NCI-H1105 (cell line): Measurements from ENCODE around the gene RNF26.

Experiments used
- DNase-seq: peaks from one replicate; lab custom pipeline; 2025; lab: John Stamatoyannopoulos, UW

RNF26 gene

DNA sequence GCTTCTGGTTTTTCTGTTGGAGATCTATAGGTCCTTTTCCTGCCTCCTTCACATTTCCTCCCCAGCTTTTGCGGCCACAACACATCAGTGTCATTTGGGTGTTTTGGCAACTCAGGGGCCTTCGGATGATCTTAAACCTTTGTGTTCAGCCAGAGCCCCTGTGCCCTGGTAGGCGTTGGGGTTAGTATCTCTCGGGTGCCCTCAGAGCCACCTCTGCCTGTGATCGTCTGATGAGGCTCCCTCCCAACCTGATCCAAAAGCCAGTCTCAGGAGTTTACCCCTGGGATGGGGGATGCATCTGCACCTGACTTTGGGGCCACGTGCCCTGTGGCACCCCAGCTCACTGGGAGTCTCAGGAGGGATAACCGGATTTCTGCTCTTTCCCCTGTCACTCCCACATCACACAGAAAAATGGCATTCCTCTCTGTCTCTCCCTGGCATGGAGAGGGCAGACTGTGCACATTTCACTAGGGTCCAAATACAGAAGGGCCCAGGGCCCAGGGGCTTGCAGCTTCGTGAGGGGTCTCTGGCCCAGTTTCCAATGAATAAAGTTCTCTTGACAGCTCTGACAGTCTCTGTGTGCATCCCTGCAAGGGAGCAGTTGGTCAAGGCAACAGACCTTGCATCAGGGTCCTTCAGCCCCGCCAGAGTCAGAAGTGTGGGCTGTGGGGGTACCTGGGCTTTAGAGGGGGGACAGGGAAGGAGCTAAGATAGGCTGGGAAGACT is 2.6 kb downstream of the RNF26 start:
- no peak for DNase-seq

- DNase-seq, result no peak
Observed at GRCh38 chr11:119337581-119338317, 3.4 kb downstream of the RNF26 start.

GRCh38 chr11:119338318-119338890 is 4.1 kb downstream of the RNF26 start:
- peak; percentile 86 for DNase-seq

DNA sequence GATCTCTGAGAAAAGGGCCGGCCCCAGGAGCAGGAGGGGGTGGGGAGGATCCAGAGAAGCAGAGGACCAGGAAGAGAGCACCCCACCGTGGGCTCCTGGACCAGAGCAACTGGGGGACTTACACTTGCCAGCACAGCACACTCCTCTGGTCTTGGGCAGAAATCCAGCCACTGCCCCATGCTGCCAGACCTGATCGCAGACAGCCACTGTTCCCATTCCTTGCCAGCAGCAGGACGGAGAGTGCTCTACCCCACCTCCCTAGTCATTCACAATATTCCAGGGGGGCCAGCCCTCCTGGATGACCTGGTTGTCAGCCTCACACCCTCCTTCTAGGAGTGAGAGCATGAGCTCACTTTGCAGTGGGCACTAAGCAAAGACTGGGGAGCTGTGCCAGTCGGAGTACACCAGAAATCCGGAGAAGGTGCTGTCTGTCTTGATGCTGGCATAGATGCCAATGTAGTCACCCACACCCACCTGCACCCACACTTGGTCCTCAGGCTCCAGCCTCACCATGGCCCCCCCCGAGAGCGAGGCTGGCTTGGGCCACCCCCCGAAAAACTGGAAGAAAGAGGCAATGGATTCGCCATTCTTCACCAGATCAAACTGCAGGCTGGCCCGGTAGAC is 4.8 kb downstream of the RNF26 start:
- no peak for DNase-seq

- peak; percentile 24 for DNase-seq
Observed at GRCh38 chr11:119339589-119340334, 5.4 kb downstream of the RNF26 start.

DNA sequence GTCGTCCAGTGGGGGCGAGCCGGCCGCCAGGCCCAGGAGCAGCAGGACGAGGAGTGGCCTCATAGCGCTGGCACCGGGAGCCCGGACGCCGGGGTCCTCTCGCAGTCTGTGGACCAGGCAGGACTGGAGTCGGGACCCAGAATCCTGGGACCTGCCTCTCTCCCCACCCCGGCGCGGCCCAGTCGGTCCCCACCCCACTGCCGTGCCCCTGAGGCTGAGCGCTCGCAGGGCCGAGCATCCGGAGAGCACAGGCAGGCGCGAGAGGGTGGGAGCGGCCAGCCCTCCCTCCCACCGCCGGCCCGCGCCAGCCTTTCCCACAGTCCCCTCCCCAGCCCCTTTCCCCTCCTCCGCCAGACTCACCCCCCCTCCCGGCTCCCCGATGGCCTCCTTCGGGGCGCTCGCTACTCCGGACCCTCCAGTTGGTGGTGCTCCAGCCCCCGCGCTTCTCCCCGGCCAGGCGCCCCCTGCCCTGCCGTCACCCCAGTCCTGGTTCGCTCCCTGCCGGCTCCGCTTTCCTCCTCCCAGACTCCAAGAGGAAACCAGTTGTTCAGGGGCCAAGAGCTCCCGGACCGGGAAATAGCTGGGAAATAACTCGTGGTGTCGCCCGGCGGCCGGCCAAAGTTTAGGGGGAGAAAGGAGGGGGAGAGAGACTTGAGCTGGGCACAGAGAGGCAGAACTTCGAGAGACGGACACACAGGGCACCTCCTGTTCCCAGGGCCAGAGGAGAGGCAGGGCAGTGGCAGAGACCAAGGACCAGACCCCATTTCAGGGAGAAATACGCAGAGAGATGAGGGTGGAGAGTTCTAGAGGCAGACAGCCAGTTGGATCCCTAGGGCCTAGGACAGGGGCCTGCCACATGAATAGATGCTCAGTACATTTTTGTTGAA is 6.3 kb downstream of the RNF26 start, which contains the start of gene C1QTNF5:
Gene C1QTNF5, minus strand, starts transcription at position 549 of the 887 bp plus-strand sequence. Its CDS starts 486 bp downstream, at position 63.
- DNase-seq, result no peak

- DNase-seq, result no peak
Observed at GRCh38 chr11:119341222-119342022, 7.1 kb downstream of the RNF26 start.

GRCh38 chr11:119342023-119342300 is 7.6 kb downstream of the RNF26 start:
- no peak for DNase-seq

- DNase-seq, result no peak
Observed at GRCh38 chr11:119342362-119343130, 8.2 kb downstream of the RNF26 start.

- DNase-seq, result no peak
Observed at GRCh38 chr11:119343726-119344125, 9.4 kb downstream of the RNF26 start.

DNA sequence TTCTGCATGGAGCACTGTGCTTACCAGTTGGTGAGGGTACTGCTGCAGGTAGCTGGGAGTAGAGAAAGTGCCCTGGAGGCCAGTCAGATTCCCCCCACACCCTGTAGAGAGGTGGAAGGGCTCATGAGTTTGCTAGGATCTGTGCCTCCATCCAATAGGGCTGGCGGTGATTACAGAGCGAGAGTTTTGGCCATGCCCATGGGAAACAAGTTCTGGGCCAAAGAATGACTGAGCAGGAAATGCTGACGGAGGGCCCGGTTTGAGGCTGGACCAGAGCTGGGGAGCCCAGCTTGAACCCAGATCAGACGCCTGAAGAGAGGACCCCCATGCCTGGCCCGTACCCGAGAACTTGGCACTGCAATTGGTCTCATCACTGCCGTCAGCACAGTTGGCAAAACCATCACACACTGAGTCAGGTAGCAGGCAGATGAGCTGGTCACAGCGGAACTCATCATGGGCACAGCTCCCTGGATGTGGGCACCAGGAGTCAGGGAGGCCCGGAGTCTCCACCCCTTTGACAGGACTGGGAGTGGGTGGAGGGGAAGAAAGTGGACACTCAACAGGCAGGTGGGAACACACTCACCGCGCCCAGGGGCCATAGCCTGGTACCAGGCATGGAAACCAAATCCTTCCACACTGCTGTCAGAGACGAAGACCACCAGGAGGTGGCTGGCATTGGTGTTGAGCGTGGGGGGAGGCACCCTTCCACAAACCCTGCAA is 10.1 kb downstream of the RNF26 start:
- DNase-seq, result no peak

DNA sequence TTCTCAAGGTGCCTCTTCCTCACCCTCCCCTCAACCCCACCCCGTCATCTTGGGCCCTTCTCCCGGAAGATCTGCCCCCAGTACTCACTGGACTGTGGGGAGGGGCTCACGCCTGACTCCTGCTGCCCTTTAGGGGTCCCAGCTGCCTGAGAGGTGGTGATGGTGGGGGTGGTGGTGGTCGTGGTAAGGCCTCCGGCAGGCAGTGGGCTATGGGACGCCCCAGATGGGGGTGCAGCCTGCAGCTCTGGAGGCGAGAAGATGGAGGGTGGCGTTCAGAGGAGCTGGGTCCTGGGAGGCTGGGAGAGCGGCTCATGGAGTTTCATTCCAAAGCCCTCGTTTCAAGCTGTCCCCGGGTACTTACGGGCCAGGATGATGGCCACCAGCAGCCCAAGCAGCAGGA is 11.4 kb downstream of the RNF26 start:
- no peak for DNase-seq

DNA sequence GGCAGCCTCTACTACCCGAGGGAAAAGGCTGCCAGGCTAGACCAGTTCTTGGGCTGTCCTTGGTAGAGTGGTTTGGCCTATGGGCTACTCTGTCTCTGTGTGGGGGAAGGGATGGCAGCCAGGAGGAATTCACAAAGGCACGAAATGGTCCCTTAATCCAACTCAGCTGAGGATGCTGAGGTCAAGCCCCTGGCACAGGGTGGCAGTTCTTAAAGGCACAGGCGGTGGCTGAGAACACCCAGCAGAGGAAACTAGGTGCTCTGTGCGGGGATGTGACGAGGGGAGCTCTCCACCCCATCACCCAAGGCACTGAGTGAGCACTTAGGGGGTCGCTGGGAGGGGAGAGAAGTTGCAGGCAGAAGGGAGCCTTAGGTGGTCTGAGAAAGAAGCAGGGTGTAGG is 12.3 kb downstream of the RNF26 start, which contains the start of gene MFRP:
Gene MFRP, minus strand, starts transcription at position 101 of the 400 bp plus-strand sequence. CDS start 192 bp downstream, outside the sequence.
- DNase-seq, result no peak

- DNase-seq, result no peak
Observed at GRCh38 chr11:119347242-119347641, 12.9 kb downstream of the RNF26 start.

- no peak for DNase-seq
Observed at GRCh38 chr11:119347940-119348605, 13.7 kb downstream of the RNF26 start.

DNA sequence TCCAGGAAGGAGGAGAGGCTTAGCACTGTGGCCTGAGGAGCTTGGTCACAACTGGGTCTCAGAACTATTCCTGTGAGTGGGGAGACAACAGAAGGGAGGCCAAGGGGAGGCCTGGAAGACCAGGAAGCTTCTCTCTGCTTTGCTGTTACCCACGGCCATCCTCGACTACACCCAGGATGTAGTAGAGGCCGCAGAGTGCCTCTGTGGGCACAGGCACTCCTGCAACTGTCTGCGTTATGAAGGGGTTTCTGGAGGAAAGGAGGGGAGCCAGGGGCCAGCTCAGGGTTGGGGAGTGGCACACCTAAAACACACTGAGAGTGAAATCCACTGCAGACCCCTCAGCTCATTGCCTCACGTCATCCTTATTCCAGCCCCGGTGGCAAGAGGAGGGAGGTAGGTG is 16.0 kb downstream of the RNF26 start:
- no peak for DNase-seq

- no peak for DNase-seq
Observed at GRCh38 chr11:119351232-119351631, 16.9 kb downstream of the RNF26 start.

DNA sequence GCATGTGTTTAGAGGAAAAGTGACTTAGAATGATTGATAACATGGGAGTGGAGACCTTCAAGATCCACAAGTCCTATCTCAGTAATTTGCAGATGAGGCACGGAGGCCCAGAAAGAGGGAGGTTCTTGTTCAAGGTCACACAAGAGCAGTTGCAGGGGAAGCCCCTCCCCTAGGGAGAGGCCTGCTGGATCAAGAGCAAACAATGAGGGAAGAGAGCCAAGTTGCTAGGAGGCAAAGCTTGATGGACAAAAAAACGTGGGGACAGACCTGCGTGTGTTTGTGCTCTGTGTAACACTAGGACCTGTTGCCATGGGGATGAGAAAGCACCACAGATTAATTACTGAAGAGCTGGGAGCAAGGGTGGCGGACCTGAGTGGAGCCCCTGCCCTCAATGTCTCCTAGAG is 18.5 kb downstream of the RNF26 start:
- peak; percentile 92 for DNase-seq
